HL-60 (cell line): ENCODE results near the gene KRTAP21-3.

Experiments used
- DNase-seq, 2 experiments: peaks; one replicate each; pipeline ENCODE4 v3.0.0-alpha.2; 2010 to 2020; ENCODE audit warnings: low read depth in 1 of 2, low spot score in 1 of 2
- H3K27ac ChIP-seq: fragments of 250-450 bp; sonication (Bioruptor Pico); replicated peaks from 2 replicates; pipeline ENCODE4 v1.5.1; 2020; ENCODE audit warnings: mild to moderate bottlenecking, moderate library complexity
- H3K27me3 ChIP-seq: fragments of 250-450 bp; sonication (Bioruptor Pico); 2 replicates; pipeline ENCODE4 v1.5.1; 2021; ENCODE audit warnings: mild to moderate bottlenecking, moderate library complexity; ENCODE audit not compliant: insufficient read depth, poor library complexity, severe bottlenecking
- H3K4me3 ChIP-seq: replicated peaks from 2 replicates; pipeline ENCODE4 v1.5.1; 2011; ENCODE audit warnings: mild to moderate bottlenecking, control low read depth, low read length; ENCODE audit not compliant: insufficient read depth
- GABPA ChIP-seq: IDR thresholded peaks from 2 replicates; pipeline ENCODE4 v1.6.1; 2012; ENCODE audit warnings: low read depth
- POLR2AphosphoS5 ChIP-seq: IDR thresholded peaks from 2 replicates; pipeline ENCODE4 v1.6.1; 2012; ENCODE audit warnings: low read depth
- REST ChIP-seq: IDR thresholded peaks from 2 replicates; pipeline ENCODE4 v1.6.1; 2012; ENCODE audit warnings: low read depth; ENCODE audit not compliant: insufficient replicate concordance
- SPI1 ChIP-seq: IDR thresholded peaks from 2 replicates; pipeline ENCODE4 v1.6.1; 2012; ENCODE audit warnings: low read depth, mild to moderate bottlenecking, borderline replicate concordance
- TF ChIP-seq, protein P1 (sequence below): IDR thresholded peaks from one replicate; pipeline ENCODE4 v1.5.1; 2011; ENCODE audit warnings: low read length, control low read depth, inconsistent platforms; ENCODE audit not compliant: insufficient read depth

The KRTAP21-3 gene

DNA sequence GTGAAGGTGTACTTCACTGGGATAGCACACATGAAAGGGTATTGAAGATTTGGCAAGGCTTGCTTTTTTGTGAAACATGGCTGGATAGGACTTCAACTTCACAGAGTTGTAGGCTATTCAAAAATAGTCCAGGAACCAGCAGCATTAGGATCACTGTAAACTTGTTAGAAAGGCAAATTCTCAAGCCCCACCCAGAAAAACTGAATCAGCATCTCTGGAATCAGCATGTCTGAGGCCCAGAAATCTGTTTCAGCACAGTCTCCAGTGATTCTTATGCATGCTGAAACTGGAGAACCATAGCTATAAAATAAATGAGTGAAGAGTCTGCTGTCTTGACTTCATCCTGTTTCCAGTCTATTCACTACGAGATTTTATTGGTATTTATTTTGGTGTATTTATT lies 8.1 kb upstream of the KRTAP21-3 start:
- no peak for TF ChIP-seq REST
- no peak for TF ChIP-seq GABPA
- TF ChIP-seq SPI1 = no peak
- TF ChIP-seq POLR2AphosphoS5 = no peak
- TF ChIP-seq, protein P1, sequence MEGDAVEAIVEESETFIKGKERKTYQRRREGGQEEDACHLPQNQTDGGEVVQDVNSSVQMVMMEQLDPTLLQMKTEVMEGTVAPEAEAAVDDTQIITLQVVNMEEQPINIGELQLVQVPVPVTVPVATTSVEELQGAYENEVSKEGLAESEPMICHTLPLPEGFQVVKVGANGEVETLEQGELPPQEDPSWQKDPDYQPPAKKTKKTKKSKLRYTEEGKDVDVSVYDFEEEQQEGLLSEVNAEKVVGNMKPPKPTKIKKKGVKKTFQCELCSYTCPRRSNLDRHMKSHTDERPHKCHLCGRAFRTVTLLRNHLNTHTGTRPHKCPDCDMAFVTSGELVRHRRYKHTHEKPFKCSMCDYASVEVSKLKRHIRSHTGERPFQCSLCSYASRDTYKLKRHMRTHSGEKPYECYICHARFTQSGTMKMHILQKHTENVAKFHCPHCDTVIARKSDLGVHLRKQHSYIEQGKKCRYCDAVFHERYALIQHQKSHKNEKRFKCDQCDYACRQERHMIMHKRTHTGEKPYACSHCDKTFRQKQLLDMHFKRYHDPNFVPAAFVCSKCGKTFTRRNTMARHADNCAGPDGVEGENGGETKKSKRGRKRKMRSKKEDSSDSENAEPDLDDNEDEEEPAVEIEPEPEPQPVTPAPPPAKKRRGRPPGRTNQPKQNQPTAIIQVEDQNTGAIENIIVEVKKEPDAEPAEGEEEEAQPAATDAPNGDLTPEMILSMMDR = no peak
- Histone ChIP-seq H3K4me3 (no peak overlapping the region), H3K27ac (no peak overlapping the region), H3K27me3 (no peaks in the 10 kb centered on the region)
- DNase-seq = no peak

- H3K27me3 ChIP-seq = no peaks in the 10 kb centered on the region
- TF ChIP-seq, protein P1 = no peak
- TF ChIP-seq POLR2AphosphoS5 = no peak
- H3K27ac ChIP-seq = no peak overlapping the region
- no peak overlapping the region for H3K4me3 ChIP-seq
- no peak for DNase-seq
These were observed 824 bp upstream of the KRTAP21-3 start for GRCh38 chr21:30719401-30719800.

DNA sequence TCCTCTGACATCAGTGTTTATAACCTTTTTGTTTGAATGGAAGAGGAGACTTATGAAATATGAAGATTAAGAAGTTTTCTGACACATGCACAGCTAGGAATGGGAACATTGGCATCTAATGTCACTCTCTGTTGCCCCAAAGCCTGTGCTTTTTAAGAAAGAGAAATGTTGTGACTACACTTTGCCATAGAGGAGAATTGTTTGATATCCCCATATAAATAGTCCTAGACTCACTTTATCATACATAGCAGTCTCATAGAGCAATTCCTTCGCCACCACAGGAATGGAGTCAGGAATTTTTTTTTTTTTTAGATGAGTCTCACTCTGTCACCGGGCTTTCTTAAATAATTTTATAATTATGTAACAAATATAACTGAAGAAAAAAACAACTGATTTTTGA lies 1.5 kb downstream of the KRTAP21-3 start:
- no peak for DNase-seq
- Histone ChIP-seq H3K27me3 (no peaks in the 10 kb centered on the region), H3K4me3 (no peak overlapping the region), H3K27ac (no peak overlapping the region)
- TF ChIP-seq, protein P1 = no peak
- TF ChIP-seq POLR2AphosphoS5 (no peak), REST (no peak)

GRCh38 chr21:30714946-30715345 lies 3.6 kb downstream of the KRTAP21-3 start:
- DNase-seq = no peak
- Histone ChIP-seq H3K27me3 (no peaks in the 10 kb centered on the region), H3K27ac (no peak overlapping the region), H3K4me3 (no peak overlapping the region)
- no peak for TF ChIP-seq GABPA
- TF ChIP-seq SPI1 = no peak
- TF ChIP-seq POLR2AphosphoS5 = no peak
- TF ChIP-seq, protein P1 = no peak
- no peak for TF ChIP-seq REST
